Immature natural killer cell (primary cell): ENCODE data around the gene TRIM45. TPM values are rescaled to one million over a fixed set of nuclear protein-coding genes. Genes with fewer than 3 reads are reported as not detected.

ENCODE experiments used
- DNase-seq, 3 donors: peaks; one replicate each; pipeline ENCODE4 v3.0.0; 2022; ENCODE audit warnings: mixed read lengths in 1 of 3
- H3K27ac Mint-ChIP-seq, 6 donors: one replicate each; pipeline ENCODE4 v1.8.0; 2020; ENCODE audit warnings: mixed read lengths in 6 of 6, mild to moderate bottlenecking in 5 of 6, inconsistent platforms in 4 of 6, moderate library complexity in 3 of 6
- H3K27me3 Mint-ChIP-seq, 3 donors: one replicate each; pipeline ENCODE4 v1.8.0; 2020 to 2021; ENCODE audit warnings: low read depth in 3 of 3, mild to moderate bottlenecking in 3 of 3, mixed read lengths in 3 of 3, moderate library complexity in 3 of 3, inconsistent platforms in 1 of 3
- H3K36me3 Mint-ChIP-seq, 3 donors: one replicate each; pipeline ENCODE4 v1.8.0; 2020; ENCODE audit warnings: mixed read lengths in 3 of 3, inconsistent platforms in 2 of 3, mild to moderate bottlenecking in 2 of 3
- H3K4me1 Mint-ChIP-seq, 2 donors: one replicate each; pipeline ENCODE4 v1.8.0; 2020; ENCODE audit warnings: inconsistent platforms in 2 of 2, mild to moderate bottlenecking in 2 of 2, mixed read lengths in 2 of 2, moderate library complexity in 1 of 2
- H3K4me3 Mint-ChIP-seq, 5 donors: one replicate each; pipeline ENCODE4 v1.8.0; 2020; ENCODE audit warnings: mild to moderate bottlenecking in 5 of 5, mixed read lengths in 5 of 5, inconsistent platforms in 3 of 5, moderate library complexity in 3 of 5
- H3K9me3 Mint-ChIP-seq, 6 donors: one replicate each; pipeline ENCODE4 v1.8.0; 2020; ENCODE audit warnings: mild to moderate bottlenecking in 6 of 6, mixed read lengths in 6 of 6, inconsistent platforms in 4 of 6, moderate library complexity in 3 of 6
- polyA plus RNA-seq, 3 donors: library from polyadenylated mRNA; unstranded; fragments of 300-500 nt; fragmentation: Illumina TruSeq; gene quantifications; one replicate each; pipeline ENCODE4 v1.2.3, GENCODE V29; 2021

TRIM45 gene
- polyA plus RNA-seq, 3 donors from 2014 or later = not detected

- Mint-ChIP-seq H3K4me3 (no peak overlapping the region), H3K27me3 (peaks cover 3 to 18% (median 3%) of the 10 kb centered on the region in 3 donors), H3K36me3 (no peaks in the 10 kb centered on the region), H3K9me3 (peaks cover 0 to 2% (median 0%) of the 10 kb centered on the region in 6 donors), H3K4me1 (no peaks in the 10 kb centered on the region), H3K27ac (no peak overlapping the region)
- DNase-seq = no peak
Observed at GRCh38 chr1:117143871-117144270, 22.3 kb upstream of the TRIM45 start.

- no peak overlapping the region for H3K27ac Mint-ChIP-seq
- H3K4me3 Mint-ChIP-seq = no peak overlapping the region
- DNase-seq = no peak
- H3K9me3 Mint-ChIP-seq = peaks cover 0 to 2% (median 0%) of the 10 kb centered on the region in 6 donors
- H3K36me3 Mint-ChIP-seq = no peaks in the 10 kb centered on the region
- H3K4me1 Mint-ChIP-seq = no peaks in the 10 kb centered on the region
- peaks cover 3 to 18% (median 3%) of the 10 kb centered on the region in 3 donors for H3K27me3 Mint-ChIP-seq
Observed at GRCh38 chr1:117143172-117143571, 21.6 kb upstream of the TRIM45 start.

DNA sequence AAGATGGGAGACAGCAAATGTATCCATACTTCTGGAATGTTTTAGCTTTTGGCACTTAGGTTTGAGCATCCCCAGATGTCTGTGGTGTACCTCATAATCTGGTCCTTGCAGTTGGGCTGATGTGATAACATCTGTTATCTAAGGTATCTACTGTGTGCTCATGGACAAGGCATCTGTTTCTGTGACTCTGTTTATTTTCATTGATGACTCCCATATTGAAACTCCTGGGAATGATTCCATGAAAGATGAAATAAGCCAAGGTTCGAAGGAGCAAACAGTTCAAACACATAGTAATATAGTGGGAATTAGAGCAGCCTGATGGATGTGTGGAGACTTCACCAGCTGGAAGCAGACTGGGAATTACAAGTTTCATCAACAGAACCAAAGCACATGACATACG lies 20.7 kb upstream of the TRIM45 start:
- DNase-seq = no peak

DNA sequence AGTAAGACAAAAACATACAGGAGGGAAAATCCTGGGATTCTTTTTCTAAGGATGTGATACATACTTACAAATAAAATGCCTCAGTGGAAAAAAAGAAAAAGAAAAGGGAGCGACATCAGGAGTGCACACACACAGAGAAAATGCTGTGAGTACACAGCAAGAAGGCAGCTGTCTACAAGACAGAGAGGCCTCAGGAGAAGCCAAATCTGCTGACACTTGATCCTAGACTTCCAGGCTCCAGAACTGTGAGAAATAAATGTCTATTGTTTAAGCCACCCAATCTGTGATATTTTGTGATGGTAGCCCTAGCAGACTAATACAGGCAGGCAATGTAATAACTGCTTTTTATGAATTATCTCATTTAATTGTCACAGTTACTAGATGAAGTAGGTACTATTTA lies 17.0 kb upstream of the TRIM45 start:
- H3K27me3 Mint-ChIP-seq = peaks cover 0 to 4% (median 3%) of the 10 kb centered on the region in 3 donors
- DNase-seq = no peak
- H3K4me3 Mint-ChIP-seq = no peak overlapping the region
- no peaks in the 10 kb centered on the region for H3K4me1 Mint-ChIP-seq
- H3K9me3 Mint-ChIP-seq = no peaks in the 10 kb centered on the region
- H3K36me3 Mint-ChIP-seq = no peaks in the 10 kb centered on the region
- no peak overlapping the region for H3K27ac Mint-ChIP-seq

More for the DNA sequence above, 20.7 kb upstream of the TRIM45 start:
- Mint-ChIP-seq H3K4me1 (no peaks in the 10 kb centered on the region), H3K4me3 (no peak overlapping the region), H3K36me3 (no peaks in the 10 kb centered on the region), H3K27me3 (peaks cover 3 to 16% (median 3%) of the 10 kb centered on the region in 3 donors), H3K27ac (no peak overlapping the region), H3K9me3 (peaks cover 0 to 2% (median 0%) of the 10 kb centered on the region in 6 donors)

- H3K4me1 Mint-ChIP-seq = no peaks in the 10 kb centered on the region
- H3K27me3 Mint-ChIP-seq = peaks cover 0 to 7% (median 5%) of the 10 kb centered on the region in 3 donors
- H3K27ac Mint-ChIP-seq = no peak overlapping the region
- H3K4me3 Mint-ChIP-seq = no peak overlapping the region
- H3K9me3 Mint-ChIP-seq = no peaks in the 10 kb centered on the region
- DNase-seq = no peak
- H3K36me3 Mint-ChIP-seq = no peaks in the 10 kb centered on the region
Observed at GRCh38 chr1:117138106-117138505, 16.6 kb upstream of the TRIM45 start.

- Mint-ChIP-seq H3K4me1 (no peaks in the 10 kb centered on the region), H3K36me3 (no peaks in the 10 kb centered on the region), H3K27me3 (peaks cover 0 to 7% (median 5%) of the 10 kb centered on the region in 3 donors), H3K4me3 (no peak overlapping the region), H3K9me3 (no peaks in the 10 kb centered on the region), H3K27ac (no peak overlapping the region)
- no peak for DNase-seq
Observed at GRCh38 chr1:117137281-117137855, 15.8 kb upstream of the TRIM45 start.

GRCh38 chr1:117136749-117137148 lies 15.2 kb upstream of the TRIM45 start:
- no peaks in the 10 kb centered on the region for H3K9me3 Mint-ChIP-seq
- no peaks in the 10 kb centered on the region for H3K4me1 Mint-ChIP-seq
- no peaks in the 10 kb centered on the region for H3K36me3 Mint-ChIP-seq
- peaks cover 0 to 7% (median 5%) of the 10 kb centered on the region in 3 donors for H3K27me3 Mint-ChIP-seq
- no peak for DNase-seq
- H3K4me3 Mint-ChIP-seq = no peak overlapping the region
- no peak overlapping the region for H3K27ac Mint-ChIP-seq

DNA sequence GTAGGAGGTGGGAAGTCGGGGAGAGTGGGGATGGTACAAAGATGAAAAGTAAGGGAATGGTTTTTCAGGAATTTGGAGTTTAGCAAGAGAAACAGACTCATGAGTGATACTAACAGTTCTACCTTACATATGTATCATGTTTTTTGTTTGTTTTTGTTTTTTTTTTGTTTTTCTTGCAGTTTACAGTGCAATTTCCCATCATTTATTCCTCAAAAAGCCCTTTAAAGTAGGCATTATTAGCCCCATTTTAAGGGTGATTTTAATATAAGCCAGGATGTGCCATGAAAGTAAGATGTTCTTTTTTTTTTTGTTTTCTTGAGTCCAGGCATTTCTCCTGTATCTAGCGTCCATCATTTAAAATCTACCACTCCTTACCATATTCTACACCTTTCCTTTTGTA lies 13.8 kb upstream of the TRIM45 start:
- Mint-ChIP-seq H3K4me1 (no peaks in the 10 kb centered on the region), H3K4me3 (no peak overlapping the region), H3K9me3 (no peaks in the 10 kb centered on the region), H3K36me3 (no peaks in the 10 kb centered on the region), H3K27me3 (peaks cover 0 to 7% (median 5%) of the 10 kb centered on the region in 3 donors), H3K27ac (no peak overlapping the region)
- no peak for DNase-seq

- no peaks in the 10 kb centered on the region for H3K9me3 Mint-ChIP-seq
- H3K4me1 Mint-ChIP-seq = no peaks in the 10 kb centered on the region
- no peak for DNase-seq
- H3K36me3 Mint-ChIP-seq = peaks cover 0 to 4% (median 0%) of the 10 kb centered on the region in 3 donors
- peaks cover 0 to 11% (median 8%) of the 10 kb centered on the region in 3 donors for H3K27me3 Mint-ChIP-seq
- no peak overlapping the region for H3K4me3 Mint-ChIP-seq
- H3K27ac Mint-ChIP-seq = no peak overlapping the region
Observed at GRCh38 chr1:117130526-117130925, 9.0 kb upstream of the TRIM45 start.

DNA sequence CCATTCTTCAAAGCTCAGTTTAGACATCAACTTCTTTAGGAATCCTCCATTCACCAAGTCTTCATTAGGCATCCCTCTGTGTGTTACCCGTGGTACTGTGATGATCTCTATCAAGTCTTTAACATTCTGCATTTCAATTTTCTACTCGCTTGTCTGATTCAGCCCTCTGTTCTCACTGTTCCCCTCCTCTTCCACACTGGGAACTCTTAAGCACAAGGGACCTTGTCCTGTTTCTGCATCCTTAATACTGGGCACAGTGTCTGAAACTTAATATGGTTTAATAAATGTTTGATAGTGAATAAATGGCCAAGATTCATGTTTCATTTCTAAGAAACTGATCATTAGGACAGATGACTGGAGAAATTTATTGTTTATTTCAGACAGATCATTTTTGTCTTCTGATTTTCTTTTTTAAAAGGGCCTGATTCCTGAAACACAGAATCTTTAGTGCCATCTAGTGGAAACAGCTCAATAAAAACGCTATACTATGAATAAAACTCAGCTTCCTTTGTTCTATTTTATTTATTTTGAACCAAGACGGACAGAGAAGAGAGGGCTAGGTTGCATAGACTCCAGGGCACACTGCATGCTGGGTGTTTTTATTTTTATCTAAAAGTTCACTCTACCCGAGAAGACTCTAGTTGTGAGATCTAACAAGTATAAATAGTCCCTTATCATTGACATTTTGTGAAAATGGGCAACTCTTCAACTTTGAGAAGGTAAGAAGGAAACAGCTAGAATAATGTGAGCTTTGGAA lies 7.0 kb upstream of the TRIM45 start:
- Mint-ChIP-seq H3K4me1 (no peaks in the 10 kb centered on the region), H3K9me3 (no peaks in the 10 kb centered on the region), H3K4me3 (no peak overlapping the region), H3K27ac (no peak overlapping the region), H3K27me3 (peaks cover 0 to 8% (median 5%) of the 10 kb centered on the region in 3 donors), H3K36me3 (peaks cover 0 to 4% (median 0%) of the 10 kb centered on the region in 3 donors)
- DNase-seq = peak in 2 of 3 donors; percentile 21 to 23

- no peak overlapping the region for H3K27ac Mint-ChIP-seq
- no peak overlapping the region for H3K4me3 Mint-ChIP-seq
- no peaks in the 10 kb centered on the region for H3K9me3 Mint-ChIP-seq
- peaks cover 0 to 4% (median 3%) of the 10 kb centered on the region in 3 donors for H3K27me3 Mint-ChIP-seq
- DNase-seq = no peak
- H3K4me1 Mint-ChIP-seq = peaks cover 0 to 6% of the 10 kb centered on the region in 2 donors
- H3K36me3 Mint-ChIP-seq = peaks cover 0 to 4% (median 0%) of the 10 kb centered on the region in 3 donors
Observed at GRCh38 chr1:117127795-117128194, 6.2 kb upstream of the TRIM45 start.

- H3K9me3 Mint-ChIP-seq = no peaks in the 10 kb centered on the region
- DNase-seq = no peak
- H3K27ac Mint-ChIP-seq = no peak overlapping the region
- H3K36me3 Mint-ChIP-seq = peaks cover 0 to 4% (median 0%) of the 10 kb centered on the region in 3 donors
- H3K4me3 Mint-ChIP-seq = no peak overlapping the region
- peaks cover 0 to 4% (median 3%) of the 10 kb centered on the region in 3 donors for H3K27me3 Mint-ChIP-seq
- peaks cover 13 to 22% of the 10 kb centered on the region in 2 donors for H3K4me1 Mint-ChIP-seq
Observed at GRCh38 chr1:117124661-117125060, 3.1 kb upstream of the TRIM45 start.

DNA sequence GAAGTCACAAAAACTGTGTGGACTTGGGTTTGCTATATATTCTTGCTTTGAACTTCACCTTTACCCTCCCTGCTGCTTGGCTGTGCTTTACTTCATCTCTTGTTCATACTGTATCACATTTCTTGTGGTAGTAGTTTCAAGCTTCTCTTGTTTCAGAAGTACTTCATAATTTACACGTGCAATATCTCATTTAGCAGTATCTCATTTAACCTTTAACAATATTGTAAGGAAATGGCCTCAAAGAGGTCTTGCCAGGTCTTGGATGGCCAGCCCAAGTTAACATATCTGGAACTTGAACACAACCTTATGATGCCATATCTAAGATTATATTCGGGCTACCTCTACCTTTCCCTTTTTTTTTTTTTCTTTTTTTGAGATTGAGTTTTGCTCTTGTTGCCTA lies 1.7 kb upstream of the TRIM45 start:
- DNase-seq = no peak

DNA sequence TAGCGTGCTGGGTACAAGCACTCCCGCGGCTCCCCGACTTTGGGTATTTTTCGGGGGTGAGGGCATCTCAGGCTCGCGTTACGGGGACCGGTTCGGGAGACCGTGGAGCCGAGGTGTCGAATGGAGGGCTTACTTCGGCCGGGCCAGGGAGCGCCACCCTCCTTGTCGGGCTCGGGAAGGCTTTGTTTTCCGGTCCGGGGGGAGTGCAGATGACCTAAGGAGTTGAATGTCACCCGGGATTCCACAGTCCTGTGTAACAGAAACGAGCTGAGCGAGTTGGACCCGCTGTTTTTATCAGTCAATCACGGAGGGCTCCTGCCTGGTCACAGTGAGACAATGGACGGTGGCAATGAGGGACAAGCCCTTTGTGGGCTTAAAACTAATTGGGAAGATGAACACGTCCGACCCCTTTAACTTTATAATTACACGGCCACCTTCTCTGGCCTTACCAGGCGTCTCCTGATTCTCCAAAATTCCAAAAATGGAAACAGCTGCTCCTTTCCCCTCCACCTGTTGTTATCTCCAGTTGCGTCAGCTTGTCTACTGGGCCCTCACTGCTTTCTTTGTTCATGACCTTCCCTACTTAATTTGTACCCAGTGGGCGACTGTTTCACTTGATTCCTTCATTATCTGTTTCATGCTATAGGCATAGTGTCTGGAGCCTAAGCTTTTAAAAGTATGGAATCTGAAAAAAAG lies 929 bp upstream of the TRIM45 start:
- peaks cover 0 to 4% (median 3%) of the 10 kb centered on the region in 3 donors for H3K27me3 Mint-ChIP-seq
- no peak for DNase-seq
- H3K4me1 Mint-ChIP-seq = peaks cover 13 to 22% of the 10 kb centered on the region in 2 donors
- H3K4me3 Mint-ChIP-seq = peak overlapping the region; percentile 80 to 89 (median 86)
- H3K36me3 Mint-ChIP-seq = peaks cover 0 to 4% (median 0%) of the 10 kb centered on the region in 3 donors
- no peaks in the 10 kb centered on the region for H3K9me3 Mint-ChIP-seq
- H3K27ac Mint-ChIP-seq = peak overlapping the region in 2 of 6 donors; percentile 11 to 73

More for the DNA sequence above, 1.7 kb upstream of the TRIM45 start:
- Mint-ChIP-seq H3K27me3 (peaks cover 0 to 5% (median 4%) of the 10 kb centered on the region in 3 donors), H3K4me3 (peak overlapping the region; percentile 45 to 86 (median 46)), H3K27ac (no peak overlapping the region), H3K4me1 (peaks cover 13 to 22% of the 10 kb centered on the region in 2 donors), H3K9me3 (no peaks in the 10 kb centered on the region), H3K36me3 (peaks cover 0 to 4% (median 0%) of the 10 kb centered on the region in 3 donors)
